Skeletal muscle tissue (tissue), 4 donors: ENCODE results near the gene TMC3. TPM values are rescaled to one million over a fixed set of nuclear protein-coding genes. Genes with fewer than 3 reads are reported as not detected.

Experiments used
- H3K27ac ChIP-seq: one replicate; pipeline ENCODE4 v1.7.0; 2013; ENCODE audit warnings: mild to moderate bottlenecking, low read depth, low read length, inconsistent platforms
- H3K27me3 ChIP-seq, 3 donors: one replicate each; pipeline ENCODE4 v1.7.0; 2013; ENCODE audit warnings: low read length in 3 of 3; ENCODE audit not compliant: control insufficient read depth in 3 of 3, insufficient read depth in 3 of 3
- H3K36me3 ChIP-seq, 3 donors: one replicate each; pipeline ENCODE4 v1.7.0; 2013; ENCODE audit warnings: low read length in 3 of 3; ENCODE audit not compliant: control insufficient read depth in 3 of 3, insufficient read depth in 3 of 3
- H3K4me1 ChIP-seq, 3 donors: one replicate each; pipeline ENCODE4 v1.7.0; 2013; ENCODE audit warnings: low read length in 3 of 3, mild to moderate bottlenecking in 3 of 3; ENCODE audit not compliant: control insufficient read depth in 3 of 3, insufficient read depth in 3 of 3
- H3K4me3 ChIP-seq, 3 donors: one replicate each; pipeline ENCODE4 v1.7.0; 2013; ENCODE audit warnings: low read length in 3 of 3
- H3K9ac ChIP-seq, 3 donors: one replicate each; pipeline ENCODE4 v1.7.0; 2013; ENCODE audit warnings: low read length in 3 of 3, mild to moderate bottlenecking in 3 of 3, moderate library complexity in 2 of 3, low read depth in 1 of 3
- H3K9me3 ChIP-seq, 3 donors: one replicate each; pipeline ENCODE4 v1.7.0; 2013; ENCODE audit warnings: low read length in 3 of 3; ENCODE audit not compliant: control insufficient read depth in 3 of 3
- total RNA-seq: library from RNA; depleted of rRNA; stranded (reverse); fragments of >200 nt; gene quantifications from one replicate; pipeline ENCODE4 v1.2.3, GENCODE V29; 2014
- donor health status: Osteomylitis.

Gene TMC3
- total RNA-seq, 1 donor from 2014 or later = not detected

GRCh38 chr15:81316267-81316666 lies 57.7 kb downstream of the TMC3 start:
- Histone ChIP-seq H3K9me3 (no peaks in the 10 kb centered on the region), H3K4me3 (no peak overlapping the region), H3K36me3 (peaks cover 5 to 27% (median 9%) of the 10 kb centered on the region in 3 donors), H3K4me1 (peaks cover 7 to 19% (median 12%) of the 10 kb centered on the region in 3 donors), H3K9ac (no peak overlapping the region), H3K27ac (no peak overlapping the region), H3K27me3 (no peaks in the 10 kb centered on the region)

DNA sequence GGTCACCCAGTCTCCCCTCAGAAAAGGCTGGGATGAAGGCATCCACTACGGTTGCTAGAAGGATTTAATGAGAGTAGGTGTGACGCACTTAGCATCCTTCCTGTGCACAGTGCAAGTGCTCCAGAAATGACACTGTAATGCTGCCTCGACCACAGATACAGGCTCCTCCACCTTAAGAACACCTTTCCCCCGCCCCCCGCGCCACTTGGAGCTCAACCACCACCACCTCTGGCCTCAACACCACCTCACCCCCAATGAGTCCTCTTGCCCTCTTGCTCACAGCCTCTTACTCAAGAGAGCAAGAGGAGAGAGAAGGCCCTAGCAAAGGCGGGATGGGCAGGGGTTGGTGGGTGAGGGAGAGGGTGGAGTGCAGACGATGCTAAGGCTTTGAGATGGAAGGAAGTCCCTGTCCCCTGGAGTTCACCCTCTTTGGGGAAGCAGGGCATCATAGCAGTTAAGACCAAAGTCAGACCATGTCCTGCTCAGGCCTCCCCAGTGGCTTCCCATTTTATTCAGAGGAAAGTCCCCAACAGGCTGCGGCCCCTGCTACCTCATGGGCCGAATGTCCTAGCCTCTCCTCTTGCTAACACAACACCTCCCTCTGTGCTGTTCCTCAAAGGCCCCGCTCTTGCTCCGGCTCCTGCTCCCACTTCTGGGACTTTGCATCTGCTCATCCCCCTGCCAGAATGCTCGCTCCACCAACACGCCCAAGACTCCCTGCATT lies 58.4 kb downstream of the TMC3 start:
- Histone ChIP-seq H3K4me1 (peaks cover 7 to 20% (median 12%) of the 10 kb centered on the region in 3 donors), H3K4me3 (no peak overlapping the region), H3K9me3 (no peaks in the 10 kb centered on the region), H3K27me3 (no peaks in the 10 kb centered on the region), H3K36me3 (peaks cover 5 to 27% (median 9%) of the 10 kb centered on the region in 3 donors), H3K27ac (no peak overlapping the region), H3K9ac (no peak overlapping the region)

- Histone ChIP-seq H3K9me3 (no peaks in the 10 kb centered on the region), H3K36me3 (peaks cover 5 to 27% (median 9%) of the 10 kb centered on the region in 3 donors), H3K27ac (no peak overlapping the region), H3K4me3 (no peak overlapping the region), H3K9ac (no peak overlapping the region), H3K4me1 (peaks cover 7 to 20% (median 12%) of the 10 kb centered on the region in 3 donors), H3K27me3 (no peaks in the 10 kb centered on the region)
Measured at GRCh38 chr15:81314378-81314777, 59.6 kb downstream of the TMC3 start.

- Histone ChIP-seq H3K9me3 (no peaks in the 10 kb centered on the region), H3K9ac (no peak overlapping the region), H3K4me1 (peaks cover 7 to 20% (median 12%) of the 10 kb centered on the region in 3 donors), H3K27ac (peak overlapping the region; percentile 16), H3K4me3 (no peak overlapping the region), H3K27me3 (no peaks in the 10 kb centered on the region), H3K36me3 (peaks cover 7 to 25% (median 9%) of the 10 kb centered on the region in 3 donors)
Measured at GRCh38 chr15:81313686-81314085, 60.3 kb downstream of the TMC3 start.

DNA sequence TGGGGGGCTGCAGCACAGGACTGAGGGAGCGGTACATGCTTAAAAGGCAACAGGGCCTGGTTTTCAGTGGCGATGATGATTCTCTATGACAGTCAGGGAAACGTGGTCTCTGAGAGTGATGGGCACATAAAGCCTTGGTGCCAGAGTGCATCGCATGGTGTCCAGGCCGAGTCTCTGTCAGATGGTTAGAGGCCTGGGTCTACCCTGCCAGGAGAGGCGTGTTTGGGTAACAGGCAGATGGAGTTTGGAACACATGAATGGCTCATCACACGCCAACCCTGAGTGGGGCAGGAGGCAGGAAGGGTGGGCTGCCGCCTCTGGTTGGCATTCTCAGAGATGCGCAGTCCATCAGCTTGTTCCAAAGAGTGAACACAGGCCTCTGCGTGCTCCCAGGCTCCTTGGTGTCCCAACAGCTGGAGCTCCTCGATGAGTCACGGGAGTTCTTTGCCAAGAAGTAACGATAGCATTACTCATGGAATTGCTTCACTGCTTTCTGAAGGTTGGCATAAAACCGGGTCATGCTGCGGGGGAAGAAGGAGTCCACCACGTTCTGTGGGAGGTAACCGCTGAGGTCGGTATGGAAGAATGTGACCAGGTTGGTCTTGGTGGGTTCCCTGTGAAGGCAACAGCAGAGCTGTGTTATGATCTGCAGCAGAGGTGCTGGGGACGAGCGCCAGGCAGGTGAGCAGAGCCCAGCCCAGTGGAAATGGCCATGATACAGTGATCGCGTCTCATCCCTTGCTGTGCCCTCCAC lies 61.0 kb downstream of the TMC3 start:
- Histone ChIP-seq H3K9ac (no peak overlapping the region), H3K27ac (peak overlapping the region; percentile 55), H3K36me3 (peaks cover 11 to 24% (median 11%) of the 10 kb centered on the region in 3 donors), H3K4me1 (peaks cover 7 to 20% (median 12%) of the 10 kb centered on the region in 3 donors), H3K9me3 (no peaks in the 10 kb centered on the region), H3K4me3 (no peak overlapping the region), H3K27me3 (no peaks in the 10 kb centered on the region)

DNA sequence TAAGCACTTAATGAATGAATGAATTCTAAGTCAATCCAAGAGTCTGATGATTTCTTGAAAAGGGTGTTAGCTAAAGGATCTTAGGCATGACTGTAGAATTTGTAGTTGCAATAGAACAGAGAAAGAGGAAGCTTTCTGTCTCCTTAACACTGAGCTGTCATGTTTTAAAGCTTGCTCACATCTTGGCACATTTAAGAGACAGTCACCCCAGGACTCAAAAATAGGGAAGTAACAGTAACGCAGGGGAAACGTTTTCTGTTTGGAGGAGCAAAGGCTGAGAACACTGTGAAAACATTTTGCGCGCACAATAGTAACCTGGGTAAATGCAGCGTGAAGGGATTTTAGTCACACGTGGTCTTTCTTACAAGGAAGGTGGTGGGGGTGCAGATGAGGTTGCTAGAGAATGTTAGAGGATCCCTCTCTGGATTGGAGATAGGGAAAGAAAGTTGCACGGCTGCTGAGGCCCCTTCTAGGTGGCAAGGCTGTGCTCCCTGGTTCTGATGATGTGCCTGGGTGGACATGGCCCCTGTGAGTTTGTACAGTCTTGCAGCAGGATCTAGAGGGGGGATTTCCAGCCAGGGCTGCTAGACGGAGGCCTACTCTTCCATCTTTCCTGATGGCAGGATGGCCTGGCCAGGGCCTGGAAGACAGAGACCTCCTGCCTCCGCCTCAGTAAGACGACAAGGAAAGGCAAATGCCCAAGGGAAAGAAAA lies 62.1 kb downstream of the TMC3 start:
- Histone ChIP-seq H3K27me3 (no peaks in the 10 kb centered on the region), H3K4me1 (peaks cover 7 to 20% (median 12%) of the 10 kb centered on the region in 3 donors), H3K4me3 (no peak overlapping the region), H3K36me3 (peaks cover 9 to 18% (median 11%) of the 10 kb centered on the region in 3 donors), H3K9me3 (no peaks in the 10 kb centered on the region), H3K27ac (peak overlapping the region; percentile 55), H3K9ac (no peak overlapping the region)

DNA sequence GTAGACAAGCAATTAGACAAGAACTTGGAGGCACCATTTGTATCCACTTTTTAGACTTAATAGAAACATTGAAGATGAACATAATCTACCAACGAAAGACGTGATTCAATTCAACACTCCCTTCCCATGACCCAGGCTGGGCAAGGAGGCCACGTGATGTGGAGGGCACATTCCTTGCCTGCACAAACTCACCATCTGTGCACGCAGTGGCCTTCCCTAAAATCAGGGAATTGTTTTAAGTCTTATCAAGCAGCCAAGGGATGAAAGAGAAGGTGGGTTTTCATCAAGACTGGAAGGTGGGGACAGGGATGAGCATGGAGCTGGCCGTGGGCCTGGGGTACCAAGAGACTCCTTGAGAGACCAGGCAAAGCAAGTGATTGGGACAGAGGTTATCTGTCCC lies 63.5 kb downstream of the TMC3 start:
- Histone ChIP-seq H3K4me3 (no peak overlapping the region), H3K9me3 (no peaks in the 10 kb centered on the region), H3K9ac (no peak overlapping the region), H3K36me3 (peaks cover 11 to 21% (median 15%) of the 10 kb centered on the region in 3 donors), H3K4me1 (peaks cover 7 to 20% (median 12%) of the 10 kb centered on the region in 3 donors), H3K27me3 (no peaks in the 10 kb centered on the region), H3K27ac (no peak overlapping the region)

DNA sequence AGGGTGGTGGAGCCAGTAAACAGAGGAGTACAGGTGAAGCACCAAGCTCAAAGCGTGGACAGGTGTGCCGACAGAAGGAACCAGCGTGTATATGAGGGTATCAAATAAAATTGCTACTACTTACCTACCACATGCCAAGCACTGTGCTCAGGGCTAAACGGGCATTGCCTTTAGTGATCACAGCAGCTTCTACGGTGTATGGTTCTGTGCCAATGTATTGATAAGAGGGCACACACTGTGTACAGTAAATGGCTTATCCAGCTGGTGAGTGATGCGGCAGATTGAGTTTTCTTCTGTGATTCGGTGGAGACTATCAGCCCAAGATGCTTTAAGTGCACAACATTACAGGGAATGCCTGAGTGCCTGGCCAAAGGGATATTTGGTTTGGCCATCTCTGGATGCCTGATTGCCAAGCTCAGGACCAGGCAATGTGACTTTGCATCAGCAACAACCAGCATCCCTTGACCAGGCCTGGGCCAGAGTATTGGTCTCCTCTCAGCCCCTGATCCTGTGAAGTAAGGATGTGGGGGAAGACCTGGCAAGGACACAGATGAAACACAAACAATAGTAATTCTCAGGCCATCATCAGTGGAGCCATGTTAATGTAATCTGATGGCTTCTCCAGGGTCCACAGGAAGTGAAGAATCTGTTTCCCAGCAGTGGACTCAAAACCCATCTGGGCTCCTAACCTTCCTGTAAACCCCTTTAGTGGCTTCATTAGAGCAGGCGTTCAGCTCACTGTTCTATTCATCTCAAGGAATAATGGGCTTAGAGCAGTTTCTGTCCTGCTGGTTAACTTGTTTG lies 64.2 kb downstream of the TMC3 start:
- Histone ChIP-seq H3K4me3 (no peak overlapping the region), H3K9ac (no peak overlapping the region), H3K27me3 (no peaks in the 10 kb centered on the region), H3K36me3 (peaks cover 11 to 21% (median 15%) of the 10 kb centered on the region in 3 donors), H3K4me1 (peaks cover 7 to 20% (median 12%) of the 10 kb centered on the region in 3 donors), H3K9me3 (no peaks in the 10 kb centered on the region), H3K27ac (no peak overlapping the region)

- Histone ChIP-seq H3K9ac (no peak overlapping the region), H3K4me1 (peaks cover 7 to 22% (median 15%) of the 10 kb centered on the region in 3 donors), H3K27me3 (no peaks in the 10 kb centered on the region), H3K4me3 (no peak overlapping the region), H3K27ac (no peak overlapping the region), H3K36me3 (peaks cover 11 to 24% (median 15%) of the 10 kb centered on the region in 3 donors), H3K9me3 (no peaks in the 10 kb centered on the region)
Measured at GRCh38 chr15:81308260-81308659, 65.8 kb downstream of the TMC3 start.
